WTC11 (cell line): Measurements from ENCODE around the gene ZNF407.

Experiments
- CTCF ChIP-seq: fragments of 200-600 bp; IDR thresholded peaks from 2 replicates; pipeline ENCODE4 v1.8.0; 2022; ENCODE audit warnings: antibody characterized with exemption
- E2F1 ChIP-seq: sonication (generic); formaldehyde crosslinking; IDR thresholded peaks from 2 replicates; pipeline ENCODE4 v1.8.0; 2022; ENCODE audit warnings: mild to moderate bottlenecking, missing genetic modification reagents
- E2F4 ChIP-seq: sonication (generic); formaldehyde crosslinking; IDR thresholded peaks from 2 replicates; pipeline ENCODE4 v1.8.1; 2022; ENCODE audit warnings: low read depth, mild to moderate bottlenecking, moderate library complexity, missing genetic modification reagents, borderline replicate concordance
- FOXJ3 ChIP-seq: sonication (generic); formaldehyde crosslinking; IDR thresholded peaks from 2 replicates; pipeline ENCODE4 v1.9.0; 2021; ENCODE audit warnings: missing genetic modification reagents, mild to moderate bottlenecking, borderline replicate concordance
- KAT7 ChIP-seq: sonication (generic); formaldehyde crosslinking; IDR thresholded peaks from 2 replicates; pipeline ENCODE4 v1.8.1; 2023; ENCODE audit warnings: missing genetic modification reagents, mild to moderate bottlenecking, borderline replicate concordance
- MAX ChIP-seq: sonication (generic); formaldehyde crosslinking; IDR thresholded peaks from 2 replicates; pipeline ENCODE4 v1.8.0; 2022; ENCODE audit warnings: mild to moderate bottlenecking, missing genetic modification reagents
- NFYB ChIP-seq: sonication (generic); formaldehyde crosslinking; conservative IDR thresholded peaks from 2 replicates; pipeline ENCODE4 v1.8.0; 2022; ENCODE audit warnings: low read depth, missing genetic modification reagents
- STAT6 ChIP-seq: sonication (generic); formaldehyde crosslinking; conservative IDR thresholded peaks from 2 replicates; pipeline ENCODE4 v1.8.1; 2023; ENCODE audit warnings: mild to moderate bottlenecking, low read depth, missing genetic modification reagents, moderate library complexity
- TEAD4 ChIP-seq: sonication (generic); formaldehyde crosslinking; IDR thresholded peaks from 2 replicates; pipeline ENCODE4 v1.8.0; 2022; ENCODE audit warnings: mild to moderate bottlenecking, missing genetic modification reagents
- ZBTB21 ChIP-seq: sonication (generic); formaldehyde crosslinking; IDR thresholded peaks from 2 replicates; pipeline ENCODE4 v1.8.1; 2023; ENCODE audit warnings: mild to moderate bottlenecking, missing genetic modification reagents, borderline replicate concordance
- ZBTB43 ChIP-seq: sonication (generic); formaldehyde crosslinking; IDR thresholded peaks from 2 replicates; pipeline ENCODE4 v1.8.1; 2023; ENCODE audit warnings: mild to moderate bottlenecking, missing genetic modification reagents
- ZNF121 ChIP-seq: sonication (generic); formaldehyde crosslinking; IDR thresholded peaks from 2 replicates; pipeline ENCODE4 v1.8.0; 2023; ENCODE audit warnings: missing genetic modification reagents
- ZSCAN18 ChIP-seq: fragments of 250-450 bp; sonication (Bioruptor Pico); IDR thresholded peaks from 2 replicates; pipeline ENCODE4 v2.1.2; 2022; ENCODE audit warnings: mild to moderate bottlenecking, moderate library complexity
- TF ChIP-seq, protein P1 (sequence below): sonication (generic); formaldehyde crosslinking; IDR thresholded peaks from 2 replicates; pipeline ENCODE4 v1.8.1; 2023; ENCODE audit warnings: mild to moderate bottlenecking, moderate library complexity, missing genetic modification reagents

DNA sequence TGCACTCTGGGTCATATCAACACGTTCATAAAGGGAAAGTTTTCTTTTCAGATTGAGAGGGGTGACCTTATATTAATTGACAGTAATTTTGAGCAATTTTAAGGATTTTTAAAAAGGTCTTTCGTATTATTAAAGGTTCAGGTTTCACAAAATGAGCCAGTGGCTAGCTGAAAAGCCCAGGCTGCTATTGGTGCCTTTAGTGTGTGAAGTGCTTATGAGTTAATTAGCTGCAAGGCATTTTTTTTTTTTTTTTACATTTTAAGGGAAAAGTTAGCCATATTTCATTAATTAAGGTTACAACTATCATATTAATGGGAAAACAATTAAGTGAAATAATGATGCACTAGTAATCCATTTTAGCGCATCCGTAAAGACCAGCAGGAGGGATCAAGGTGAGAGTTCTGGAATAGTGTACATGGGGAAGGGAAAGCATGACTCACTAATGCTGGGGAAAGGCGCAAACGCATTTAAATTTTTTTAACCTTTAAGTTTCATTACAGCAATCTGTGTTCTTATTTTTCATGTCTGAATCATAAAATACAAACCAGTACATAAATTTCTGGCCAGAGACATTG lies 200.0 kb downstream of the ZNF407 start:
- no peak for TF ChIP-seq ZBTB43 (CRISPR knock-in tag)
- TF ChIP-seq ZSCAN18 (CRISPR knock-in tag): no peak
- no peak for TF ChIP-seq FOXJ3 (CRISPR knock-in tag)
- no peak for TF ChIP-seq MAX (CRISPR knock-in tag)
- TF ChIP-seq KAT7 (CRISPR knock-in tag): no peak
- TF ChIP-seq ZBTB21 (CRISPR knock-in tag): no peak
- no peak for TF ChIP-seq STAT6 (CRISPR knock-in tag)
- TF ChIP-seq E2F1: no peak
- no peak for TF ChIP-seq CTCF
- no peak for TF ChIP-seq NFYB (CRISPR knock-in tag)
- TF ChIP-seq E2F4 (CRISPR knock-in tag): no peak
- TF ChIP-seq ZNF121 (CRISPR knock-in tag): no peak
- no peak for TF ChIP-seq TEAD4
- TF ChIP-seq, protein P1, sequence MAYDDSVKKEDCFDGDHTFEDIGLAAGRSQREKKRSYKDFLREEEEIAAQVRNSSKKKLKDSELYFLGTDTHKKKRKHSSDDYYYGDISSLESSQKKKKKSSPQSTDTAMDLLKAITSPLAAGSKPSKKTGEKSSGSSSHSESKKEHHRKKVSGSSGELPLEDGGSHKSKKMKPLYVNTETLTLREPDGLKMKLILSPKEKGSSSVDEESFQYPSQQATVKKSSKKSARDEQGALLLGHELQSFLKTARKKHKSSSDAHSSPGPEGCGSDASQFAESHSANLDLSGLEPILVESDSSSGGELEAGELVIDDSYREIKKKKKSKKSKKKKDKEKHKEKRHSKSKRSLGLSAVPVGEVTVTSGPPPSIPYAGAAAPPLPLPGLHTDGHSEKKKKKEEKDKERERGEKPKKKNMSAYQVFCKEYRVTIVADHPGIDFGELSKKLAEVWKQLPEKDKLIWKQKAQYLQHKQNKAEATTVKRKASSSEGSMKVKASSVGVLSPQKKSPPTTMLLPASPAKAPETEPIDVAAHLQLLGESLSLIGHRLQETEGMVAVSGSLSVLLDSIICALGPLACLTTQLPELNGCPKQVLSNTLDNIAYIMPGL: no peak
